H1 (cell line): ENCODE data around the gene HEPACAM. TPM values are rescaled to one million over a fixed set of nuclear protein-coding genes. Genes with fewer than 3 reads are reported as not detected.

ENCODE experiments used
- CTCF ChIA-PET: fragments of 300-600 bp; sonication (Branson Sonifier 250); formaldehyde crosslinking; loops from one replicate; lab custom pipeline; 2021; ENCODE audit not compliant: partially characterized antibody; lab: Charles Lee
- POLR2A ChIA-PET: fragments of 300-600 bp; sonication (Branson Sonifier 250); formaldehyde crosslinking; loops from one replicate; lab custom pipeline; 2021; ENCODE audit warnings: inconsistent platforms; ENCODE audit not compliant: partially characterized antibody; lab: Charles Lee
- DNase-seq, 2 experiments: peaks; one replicate each; pipeline versions ENCODE4 v3.0.0 to v3.0.0-alpha.2; 2010 to 2022; ENCODE audit warnings: low spot score in 2 of 2, low read depth in 1 of 2, mixed read lengths in 1 of 2
- FAIRE-seq: peaks from 2 replicates; lab custom pipeline; 2011; peaks lifted over from hg19 to GRCh38; lab: Jason Lieb, UNC
- H2AFZ ChIP-seq: 2 replicates; pipeline ENCODE4 v1.8.1; 2012; ENCODE audit warnings: low read length, inconsistent platforms
- H2AK5ac ChIP-seq: 2 replicates; pipeline ENCODE4 v1.6.1; 2013; ENCODE audit warnings: low read depth, low read length
- H2BK120ac ChIP-seq: replicated peaks from 2 replicates; pipeline ENCODE3; 2013; ENCODE audit warnings: low read depth, low read length, inconsistent platforms
- H2BK12ac ChIP-seq: 2 replicates; pipeline ENCODE4 v1.6.1; 2013; ENCODE audit warnings: low read depth, low read length
- H2BK15ac ChIP-seq: 2 replicates; pipeline ENCODE4 v1.6.1; 2013; ENCODE audit warnings: low read length
- H2BK20ac ChIP-seq: 2 replicates; pipeline ENCODE4 v1.6.1; 2013; ENCODE audit warnings: low read length
- H2BK5ac ChIP-seq: 2 replicates; pipeline ENCODE4 v1.6.1; 2013; ENCODE audit warnings: low read depth, low read length
- H3K14ac ChIP-seq: 2 replicates; pipeline ENCODE4 v1.6.1; 2013; ENCODE audit warnings: inconsistent platforms; ENCODE audit not compliant: insufficient read length
- H3K18ac ChIP-seq: 2 replicates; pipeline ENCODE4 v1.6.1; 2013; ENCODE audit warnings: low read length; ENCODE audit errors: extremely low read depth
- H3K23ac ChIP-seq: 2 replicates; pipeline ENCODE4 v1.6.1; 2013; ENCODE audit warnings: inconsistent platforms; ENCODE audit not compliant: insufficient read length
- H3K23me2 ChIP-seq: 2 replicates; pipeline ENCODE4 v1.6.1; 2013; ENCODE audit warnings: low read depth, low read length
- H3K27ac ChIP-seq: 2 replicates; pipeline ENCODE4 v1.6.1; 2011; ENCODE audit warnings: low read depth, low read length, inconsistent platforms
- H3K27me3 ChIP-seq, 4 experiments: replicated peaks in 1 of 4; 1 replicate in 1 of 4; 2 replicates in 3 of 4; pipeline versions ENCODE4 v1.6.1 to v1.8.1; 2011 to 2013; ENCODE audit warnings: low read length in 3 of 4, mild to moderate bottlenecking in 3 of 4, inconsistent platforms in 2 of 4, mixed read lengths in 2 of 4, moderate library complexity in 1 of 4; ENCODE audit not compliant: control insufficient read depth in 3 of 4, insufficient read depth in 3 of 4; ENCODE audit errors: extremely low read depth in 1 of 4
- H3K36me3 ChIP-seq, 4 experiments: 2 replicates each; pipeline versions ENCODE4 v1.6.1 to v1.8.1; 2011 to 2013; ENCODE audit warnings: mild to moderate bottlenecking in 4 of 4, low read length in 3 of 4, moderate library complexity in 2 of 4, control low read depth in 1 of 4, inconsistent platforms in 1 of 4; ENCODE audit not compliant: insufficient read depth in 4 of 4, control insufficient read depth in 2 of 4
- H3K4ac ChIP-seq: replicated peaks from 2 replicates; pipeline ENCODE3; 2013; ENCODE audit warnings: low read length, low read depth, mixed read lengths, inconsistent platforms; ENCODE audit not compliant: insufficient read length
- H3K4me1 ChIP-seq, 4 experiments: replicated peaks in 1 of 4; 1 replicate in 1 of 4; 2 replicates in 3 of 4; pipeline versions ENCODE4 v1.6.1 to v1.8.1; 2011 to 2013; ENCODE audit warnings: low read length in 3 of 4, inconsistent platforms in 2 of 4, mixed read lengths in 1 of 4; ENCODE audit not compliant: insufficient read depth in 4 of 4, control insufficient read depth in 3 of 4
- H3K4me2 ChIP-seq, 2 experiments: 2 replicates each; pipeline versions ENCODE4 v1.6.1 to v1.8.1; 2011 to 2013; ENCODE audit warnings: low read depth in 2 of 2, low read length in 2 of 2, control low read depth in 1 of 2, inconsistent platforms in 1 of 2, mild to moderate bottlenecking in 1 of 2; ENCODE audit not compliant: insufficient read depth in 1 of 2
- H3K4me3 ChIP-seq, 4 experiments: fragments of 200-600, 300-600 bp in 1 of 4; sonication (generic), shearing (Covaris generic), sonication (Bioruptor Twin) in 1 of 4; 2 replicates each; pipeline versions ENCODE4 v1.5.1 to v1.8.1; 2011 to 2016; ENCODE audit warnings: low read length in 4 of 4, low read depth in 3 of 4, control low read depth in 2 of 4, inconsistent platforms in 2 of 4, mild to moderate bottlenecking in 2 of 4, mixed read lengths in 1 of 4, moderate library complexity in 1 of 4; ENCODE audit not compliant: insufficient read depth in 2 of 4; ENCODE audit errors: extremely low read depth in 1 of 4
- H3K56ac ChIP-seq: replicated peaks from 2 replicates; pipeline ENCODE3; 2013; ENCODE audit warnings: low read depth, mild to moderate bottlenecking, mixed read lengths, low read length, inconsistent platforms; ENCODE audit not compliant: insufficient read length
- H3K79me1 ChIP-seq: 2 replicates; pipeline ENCODE4 v1.6.1; 2013; ENCODE audit warnings: low read depth, low read length, control low read depth
- H3K79me2 ChIP-seq, 2 experiments: 2 replicates each; pipeline versions ENCODE4 v1.6.1 to v1.8.1; 2012 to 2013; ENCODE audit warnings: low read length in 2 of 2, mild to moderate bottlenecking in 2 of 2, inconsistent platforms in 1 of 2; ENCODE audit not compliant: insufficient read depth in 2 of 2, control insufficient read depth in 1 of 2
- H3K9ac ChIP-seq, 4 experiments: replicated peaks in 1 of 4; 1 replicate in 1 of 4; 2 replicates in 3 of 4; pipeline versions ENCODE4 v1.6.1 to v1.8.1; 2011 to 2013; ENCODE audit warnings: low read depth in 3 of 4, low read length in 3 of 4, control low read depth in 2 of 4, mild to moderate bottlenecking in 2 of 4, moderate library complexity in 2 of 4, inconsistent platforms in 1 of 4; ENCODE audit errors: extremely low read depth in 1 of 4
- H3K9me3 ChIP-seq, 2 experiments: 2 replicates each; pipeline versions ENCODE4 v1.6.1 to v1.8.1; 2012 to 2013; ENCODE audit warnings: mild to moderate bottlenecking in 2 of 2, moderate library complexity in 2 of 2, control low read depth in 1 of 2, inconsistent platforms in 1 of 2, low read depth in 1 of 2, low read length in 1 of 2, mixed read lengths in 1 of 2; ENCODE audit not compliant: insufficient read depth in 2 of 2
- H4K20me1 ChIP-seq, 2 experiments: replicated peaks in 1 of 2; 2 replicates each; pipeline versions ENCODE3 to v1.8.1; 2011 to 2013; ENCODE audit warnings: inconsistent platforms in 2 of 2, low read length in 2 of 2, mild to moderate bottlenecking in 1 of 2; ENCODE audit not compliant: insufficient read depth in 2 of 2, control insufficient read depth in 1 of 2
- H4K5ac ChIP-seq: 2 replicates; pipeline ENCODE4 v1.6.1; 2013; ENCODE audit warnings: low read length, low read depth, mixed read lengths, inconsistent platforms; ENCODE audit not compliant: insufficient read length
- H4K8ac ChIP-seq: 2 replicates; pipeline ENCODE4 v1.8.0; 2013; ENCODE audit warnings: mild to moderate bottlenecking, moderate library complexity, low read length, inconsistent platforms; ENCODE audit not compliant: insufficient read depth; ENCODE audit errors: extremely low read depth
- H4K91ac ChIP-seq: replicated peaks from 2 replicates; pipeline ENCODE3; 2013; ENCODE audit warnings: low read length, mixed read lengths, inconsistent platforms; ENCODE audit not compliant: insufficient read length
- CHD1 ChIP-seq: IDR thresholded peaks from 2 replicates; pipeline ENCODE4 v1.6.1; 2012; ENCODE audit warnings: low read depth, low read length, improper control_type of control experiment
- GABPA ChIP-seq: IDR thresholded peaks from 2 replicates; pipeline ENCODE4 v1.6.1; 2011; ENCODE audit warnings: mild to moderate bottlenecking, low read length, moderate library complexity, borderline replicate concordance; ENCODE audit not compliant: insufficient read depth
- JUN ChIP-seq: IDR thresholded peaks from 2 replicates; pipeline ENCODE4 v1.6.1; 2011; ENCODE audit warnings: low read depth, mild to moderate bottlenecking, improper control_type of control experiment, low read length
- JUND ChIP-seq: IDR thresholded peaks from 2 replicates; pipeline ENCODE4 v1.6.1; 2011; ENCODE audit warnings: mild to moderate bottlenecking, improper control_type of control experiment, low read length
- KDM1A ChIP-seq: fragments of 200-600, 300-600 bp; sonication (generic); IDR thresholded peaks from 2 replicates; pipeline ENCODE4 v1.7.1; 2016; ENCODE audit warnings: mild to moderate bottlenecking, low read length, borderline replicate concordance
- SP2 ChIP-seq: IDR thresholded peaks from 2 replicates; pipeline ENCODE4 v1.6.1; 2012; ENCODE audit warnings: mild to moderate bottlenecking, low read length, inconsistent platforms
- SUZ12 ChIP-seq: fragments of 200-600 bp; sonication (generic); IDR thresholded peaks from 2 replicates; pipeline ENCODE4 v1.6.1; 2012; ENCODE audit warnings: mild to moderate bottlenecking, inconsistent platforms, low read length, moderate library complexity, mixed read lengths
- YY1 ChIP-seq: IDR thresholded peaks from 2 replicates; pipeline ENCODE4 v1.6.1; 2011; ENCODE audit warnings: low read depth, mild to moderate bottlenecking, low read length
- ZNF274 ChIP-seq: IDR thresholded peaks from 2 replicates; pipeline ENCODE4 v1.7.0; 2012; ENCODE audit warnings: low read length, borderline replicate concordance; ENCODE audit errors: extremely low read depth
- WGBS, 2 experiments: shearing (Covaris generic) in 1 of 2; methylation state at CpG; one replicate each; pipeline versions ENCODE4 v1.1.6 to v1.1.7; 2013 to 2015; ENCODE audit warnings: low lambda C conversion rate in 2 of 2, mixed read lengths in 2 of 2, inconsistent platforms in 1 of 2, low coverage in 1 of 2, missing lambda C conversion rate in 1 of 2; ENCODE audit not compliant: insufficient replicate concordance in 2 of 2, insufficient coverage in 1 of 2, insufficient read length in 1 of 2; ENCODE audit errors: extremely low coverage in 1 of 2, missing lambda C conversion rate in 1 of 2; 5-methylcytosine and 5-hydroxymethylcytosine counted together
- polyA plus RNA-seq, 7 experiments: library from polyadenylated mRNA; depleted of rRNA in 3 of 7; stranded (reverse) in 5 of 7; unstranded in 2 of 7; fragments of >200 nt in 5 of 7; fragments of 200-250 nt in 2 of 7; gene quantifications; 1 replicate in 5 of 7; 2 replicates in 1 of 7; 4 replicates in 1 of 7; pipeline versions ENCODE4 v1.2.1 to v1.2.3, GENCODE V29; 2011 to 2013; ENCODE audit warnings: missing spikeins in 2 of 7, mixed read lengths in 2 of 7
- total RNA-seq: library from RNA; stranded (reverse); fragmentation: NEBNext Ultra II Directional; extraction: Animal tissue kit (Norgen Biotek cat#: 25700); gene quantifications from 2 replicates; pipeline ENCODE4 v1.2.1, GENCODE V29; 2021

The HEPACAM gene
- total and polyA plus RNA-seq, 2 of the 8 experiments (the other 6 are each of a cell fraction or from before 2014, with no cell fraction given) = not detected

- peaks cover 9 to 59% (median 44%) of the 10 kb centered on the region in 4 experiments for H3K27me3 ChIP-seq
These were observed 13.0 kb downstream of the HEPACAM start for GRCh38 chr11:124922831-124923230.

More at GRCh38 chr11:124922831-124923230, 13.0 kb downstream of the HEPACAM start:
- no peak overlapping the region for H3K4ac ChIP-seq
- TF ChIP-seq ZNF274 = no peak
- no peak for TF ChIP-seq JUND
- TF ChIP-seq YY1 = no peak
- no peak for TF ChIP-seq SUZ12
- no peak for TF ChIP-seq CHD1
- TF ChIP-seq GABPA = no peak
- TF ChIP-seq KDM1A = no peak
- no peak for TF ChIP-seq SP2
- TF ChIP-seq JUN = no peak
- no peak overlapping the region for H2AFZ ChIP-seq
- H3K9me3 ChIP-seq = no peaks in the 10 kb centered on the region
- WGBS, 2 experiments = 95% methylated on average over 4 of the region's 4 CpGs; no CpG with 5 or more reads in 1 of the 2 experiments
- H4K20me1 ChIP-seq = no peaks in the 10 kb centered on the region
- no peak overlapping the region for H2BK20ac ChIP-seq
- no peak overlapping the region for H2BK12ac ChIP-seq
- H3K9ac ChIP-seq = no peak overlapping the region
- peaks cover 7% of the 10 kb centered on the region for H3K23me2 ChIP-seq
- no peak overlapping the region for H2BK5ac ChIP-seq
- no peaks in the 10 kb centered on the region for H3K36me3 ChIP-seq
- H4K5ac ChIP-seq = no peak overlapping the region
- no peaks in the 10 kb centered on the region for H3K79me1 ChIP-seq
- H2BK120ac ChIP-seq = no peak overlapping the region
- no peak overlapping the region for H4K91ac ChIP-seq
- DNase-seq (no peak), FAIRE-seq (no peak)
- no peak overlapping the region for H4K8ac ChIP-seq
- no peak overlapping the region for H3K56ac ChIP-seq
- no peak overlapping the region for H2AK5ac ChIP-seq
- H3K79me2 ChIP-seq = no peaks in the 10 kb centered on the region
- no peak overlapping the region for H3K23ac ChIP-seq
- H3K4me1 ChIP-seq = peaks cover 0 to 4% (median 2%) of the 10 kb centered on the region in 4 experiments; a peak in 3 of 7 replicates
- no peak overlapping the region for H3K14ac ChIP-seq
- no peak overlapping the region for H3K4me3 ChIP-seq
- H3K18ac ChIP-seq = no peak overlapping the region
- H3K27ac ChIP-seq = no peak overlapping the region
- CTCF ChIA-PET = interaction anchor here (2.7 to 6.0 kb wide), 3 partner anchors 14 to 85 kb away, joined by 8 to 38 read pairs (median 16); partner anchors contain the start of gene HEPACAM
- H2BK15ac ChIP-seq = no peak overlapping the region
- POLR2A ChIA-PET = no interaction called here
- no peak overlapping the region for H3K4me2 ChIP-seq
